Thyroid gland (tissue), 4 donors: ENCODE results near the gene EXOC6. TPM values are rescaled to one million over a fixed set of nuclear protein-coding genes. Genes with fewer than 3 reads are reported as not detected.

Source experiments
- DNase-seq, 2 donors: peaks; one replicate each; pipeline ENCODE4 v3.0.0-alpha.2; 2019
- H3K27ac ChIP-seq, 3 donors: fragments of 200-600 bp; sonication (generic); 1 replicate in 2 of 3; 2 replicates in 1 of 3; pipeline ENCODE4 v1.5.1; 2016 to 2019; ENCODE audit warnings: mild to moderate bottlenecking in 1 of 3, moderate library complexity in 1 of 3
- H3K27me3 ChIP-seq: fragments of 200-600 bp; sonication (generic); one replicate; pipeline ENCODE4 v1.5.1; 2019
- H3K36me3 ChIP-seq, 2 donors: fragments of 200-600 bp; sonication (generic); one replicate each; pipeline ENCODE4 v1.5.1; 2016 to 2019
- H3K4me1 ChIP-seq, 2 donors: fragments of 200-600 bp; sonication (generic); one replicate each; pipeline ENCODE4 v1.5.1; 2017 to 2019
- H3K4me3 ChIP-seq, 3 donors: fragments of 200-600 bp; sonication (generic); replicated peaks in 1 of 3; 1 replicate in 2 of 3; 2 replicates in 1 of 3; pipeline ENCODE4 v1.5.1; 2016; ENCODE audit warnings: mild to moderate bottlenecking in 1 of 3
- H3K9me3 ChIP-seq: fragments of 200-600 bp; sonication (generic); one replicate; pipeline ENCODE4 v1.5.1; 2017
- CTCF ChIP-seq, 6 experiments: fragments of 200-600 bp in 3 of 6; fragments of 450-650 bp in 3 of 6; sonication (generic) in 3 of 6; IDR thresholded peaks; one replicate each; pipeline ENCODE4 v1.5.1; 2016 to 2019; ENCODE audit warnings: antibody characterized with exemption in 6 of 6, mild to moderate bottlenecking in 2 of 6, inconsistent platforms in 1 of 6, moderate library complexity in 1 of 6
- POLR2A ChIP-seq, 2 donors: fragments of 450-650 bp; IDR thresholded peaks; one replicate each; pipeline ENCODE4 v1.6.1; 2017; ENCODE audit warnings: antibody characterized with exemption in 2 of 2, mild to moderate bottlenecking in 2 of 2, moderate library complexity in 1 of 2
- WGBS, 2 donors: methylation state at CpG; one replicate each; pipeline ENCODE4 v1.1.5; 2017; 5-methylcytosine and 5-hydroxymethylcytosine counted together
- intact Hi-C: fragments of 100-400 bp; cut with DNase I; formaldehyde crosslinking; loops from one replicate; pipeline ENCODE4 v1.15.1; 2023
- total RNA-seq, 4 donors: library from RNA; depleted of rRNA; stranded (reverse); fragments of >200 nt; gene quantifications; one replicate each; pipeline ENCODE4 v1.2.3, GENCODE V29; 2016

The EXOC6 gene
- total RNA-seq, 4 donors from 2014 or later, result 51.6 to 74.0 (median 61.1) TPM

GRCh38 chr10:93065675-93066543 lies 217.6 kb downstream of the EXOC6 start:
- no peak for DNase-seq
- Histone ChIP-seq H3K4me3 (no peak overlapping the region), H3K36me3 (no peaks in the 10 kb centered on the region), H3K4me1 (peaks cover 7 to 20% of the 10 kb centered on the region in 2 donors), H3K9me3 (no peaks in the 10 kb centered on the region), H3K27ac (no peak overlapping the region), H3K27me3 (peaks cover 3% of the 10 kb centered on the region)
- WGBS, 2 donors, result 17 to 20% methylated on average over 22 to 32 of the region's 81 CpGs
- TF ChIP-seq CTCF (IDR thresholded peaks at IDR 0.05), result no peak
- no peak for TF ChIP-seq POLR2A (IDR thresholded peaks at IDR 0.05)
- intact Hi-C loops, result no loop called here

- 25 to 34% methylated on average over 11 of the region's 11 CpGs for WGBS, 2 donors
- Histone ChIP-seq H3K9me3 (no peaks in the 10 kb centered on the region), H3K27ac (no peak overlapping the region), H3K4me1 (peaks cover 7 to 20% of the 10 kb centered on the region in 2 donors), H3K27me3 (peaks cover 3% of the 10 kb centered on the region), H3K4me3 (no peak overlapping the region), H3K36me3 (no peaks in the 10 kb centered on the region)
- intact Hi-C loops, result no loop called here
- no peak for TF ChIP-seq POLR2A (IDR thresholded peaks at IDR 0.05)
- no peak for TF ChIP-seq CTCF (IDR thresholded peaks at IDR 0.05)
- no peak for DNase-seq
Measured at GRCh38 chr10:93066544-93066913, 218.2 kb downstream of the EXOC6 start.

- H3K27ac ChIP-seq, result no peak overlapping the region
- peaks cover 4 to 18% of the 10 kb centered on the region in 2 donors for H3K4me1 ChIP-seq
- no peak overlapping the region for H3K4me3 ChIP-seq
- H3K36me3 ChIP-seq, result no peaks in the 10 kb centered on the region
- no peak for TF ChIP-seq CTCF (IDR thresholded peaks at IDR 0.05)
- no peak for TF ChIP-seq POLR2A (IDR thresholded peaks at IDR 0.05)
- H3K27me3 ChIP-seq, result peaks cover 3% of the 10 kb centered on the region
- no peaks in the 10 kb centered on the region for H3K9me3 ChIP-seq
- intact Hi-C loops, result no loop called here
- 21 to 27% methylated on average over 12 to 16 of the region's 17 CpGs for WGBS, 2 donors
- DNase-seq, result no peak
Measured at GRCh38 chr10:93067443-93068365, 219.4 kb downstream of the EXOC6 start.

GRCh38 chr10:93068411-93069244 lies 220.3 kb downstream of the EXOC6 start:
- no peak for DNase-seq
- Histone ChIP-seq H3K4me1 (peaks cover 11 to 22% of the 10 kb centered on the region in 2 donors), H3K27ac (no peak overlapping the region), H3K9me3 (no peaks in the 10 kb centered on the region), H3K4me3 (no peak overlapping the region), H3K36me3 (no peaks in the 10 kb centered on the region), H3K27me3 (peaks cover 7% of the 10 kb centered on the region)
- no peak for TF ChIP-seq CTCF (IDR thresholded peaks at IDR 0.05)
- TF ChIP-seq POLR2A (IDR thresholded peaks at IDR 0.05), result no peak
- intact Hi-C loops, result no loop called here
- 4 to 13% methylated on average over 32 to 38 of the region's 73 CpGs for WGBS, 2 donors
